MM.1S (cell line): ENCODE data around the gene HIGD1C.

Experiments
- CTCF ChIP-seq: fragments of 300-600 bp; sonication (generic); IDR thresholded peaks from 2 replicates; pipeline ENCODE4 v1.5.1; 2016; ENCODE audit warnings: antibody characterized with exemption, low read length, mixed read lengths
- EZH2 ChIP-seq: fragments of 300-600 bp; sonication (generic); optimal IDR thresholded peaks from 2 replicates; pipeline ENCODE3; 2017; ENCODE audit warnings: low read depth, mild to moderate bottlenecking, antibody characterized with exemption, low read length, mixed read lengths

GRCh38 chr12:50991291-50991690 lies 38.9 kb downstream of the HIGD1C start:
- TF ChIP-seq CTCF, result no peak
- TF ChIP-seq EZH2, result no peak
